BJ (cell line): ENCODE data around the gene TMEM127. TPM values are rescaled to one million over a fixed set of nuclear protein-coding genes. Genes with fewer than 3 reads are reported as not detected.

Experiments used
- CTCF ChIA-PET: fragments of 350-600 bp; formaldehyde crosslinking; extraction: SDS; loops from one replicate; lab custom pipeline; 2021; ENCODE audit warnings: antibody characterized with exemption, inconsistent platforms; lab: Yijun Ruan, JAX
- POLR2A ChIA-PET: fragments of 300-600 bp; sonication (Branson Sonifier 250); formaldehyde crosslinking; extraction: SDS; loops from one replicate; lab custom pipeline; 2021; ENCODE audit warnings: antibody characterized with exemption; lab: Charles Lee
- DNase-seq: peaks from one replicate; pipeline ENCODE4 v3.0.0-alpha.2; 2011; ENCODE audit warnings: low read depth
- H3K27me3 ChIP-seq: 2 replicates; pipeline ENCODE4 v1.6.0; 2011; ENCODE audit warnings: low read length; ENCODE audit not compliant: control insufficient read depth, insufficient read depth
- H3K36me3 ChIP-seq: 2 replicates; pipeline ENCODE4 v1.5.1; 2011; ENCODE audit warnings: low read length; ENCODE audit not compliant: control insufficient read depth, insufficient read depth
- H3K4me3 ChIP-seq: 2 replicates; pipeline ENCODE4 v1.5.1; 2011; ENCODE audit warnings: low read depth, mild to moderate bottlenecking, control low read depth, low read length
- CTCF ChIP-seq: IDR thresholded peaks from 2 replicates; pipeline ENCODE4 v1.5.1; 2011; ENCODE audit warnings: low read depth, mild to moderate bottlenecking, control low read depth, inconsistent platforms, low read length, moderate library complexity; ENCODE audit not compliant: insufficient read depth
- polyA plus RNA-seq: library from polyadenylated mRNA; depleted of rRNA; stranded (reverse); fragments of >200 nt; gene quantifications from 2 replicates; pipeline ENCODE4 v1.2.3, GENCODE V29; 2011

Gene TMEM127
- polyA plus RNA-seq, 1 experiment, result 115 TPM

GRCh38 chr2:96291751-96292150 lies 26.0 kb upstream of the TMEM127 start:
- ChIA-PET POLR2A (no interaction called here), CTCF (interaction anchor here (0.7 to 1.6 kb wide), 2 partner anchors 18 to 217 kb away, joined by 3 to 4 read pairs; no protein-coding TSS in a partner anchor)
- no peak overlapping the region for H3K4me3 ChIP-seq
- no peak for DNase-seq
- no peak for TF ChIP-seq CTCF
- H3K27me3 ChIP-seq, result no peaks in the 10 kb centered on the region
- H3K36me3 ChIP-seq, result peaks cover 53% of the 10 kb centered on the region

- no peaks in the 10 kb centered on the region for H3K27me3 ChIP-seq
- TF ChIP-seq CTCF, result no peak
- ChIA-PET POLR2A (no interaction called here), CTCF (interaction anchor here (1.5 kb wide), 1 partner anchor 11 kb away, joined by 5 read pairs; no protein-coding TSS in a partner anchor)
- no peak for DNase-seq
- no peak overlapping the region for H3K4me3 ChIP-seq
- peaks cover 74% of the 10 kb centered on the region for H3K36me3 ChIP-seq
Measured at GRCh38 chr2:96287273-96287856, 21.6 kb upstream of the TMEM127 start.

GRCh38 chr2:96276787-96277499 lies 11.1 kb upstream of the TMEM127 start:
- POLR2A ChIA-PET, result no interaction called here
- TF ChIP-seq CTCF, result no peak
- H3K36me3 ChIP-seq, result peaks cover 35% of the 10 kb centered on the region

GRCh38 chr2:96274355-96275056 lies 8.7 kb upstream of the TMEM127 start:
- H3K4me3 ChIP-seq, result no peak overlapping the region
- no peaks in the 10 kb centered on the region for H3K27me3 ChIP-seq
- CTCF ChIA-PET, result interaction anchor here (1.4 kb wide), 1 partner anchor 17 kb away, joined by 4 read pairs; no protein-coding TSS in a partner anchor
- POLR2A ChIA-PET, result no interaction called here
- H3K36me3 ChIP-seq, result peaks cover 34% of the 10 kb centered on the region
- TF ChIP-seq CTCF, result no peak
- no peak for DNase-seq

More at GRCh38 chr2:96276787-96277499, 11.1 kb upstream of the TMEM127 start:
- DNase-seq, result no peak
- CTCF ChIA-PET, result interaction anchor here (1.5 kb wide), 1 partner anchor 138 kb away, joined by 3 read pairs; no protein-coding TSS in a partner anchor
- Histone ChIP-seq H3K27me3 (no peaks in the 10 kb centered on the region), H3K4me3 (no peak overlapping the region)

GRCh38 chr2:96273763-96274162 lies 8.0 kb upstream of the TMEM127 start:
- Histone ChIP-seq H3K27me3 (no peaks in the 10 kb centered on the region), H3K4me3 (no peak overlapping the region), H3K36me3 (peaks cover 40% of the 10 kb centered on the region)
- POLR2A ChIA-PET, result no interaction called here
- TF ChIP-seq CTCF, result no peak
- CTCF ChIA-PET, result interaction anchor here (1.4 to 1.5 kb wide), 2 partner anchors 17 to 236 kb away, joined by 4 read pairs; no protein-coding TSS in a partner anchor
- no peak for DNase-seq
